Ascending aorta (tissue), 2 donors: ENCODE results near the gene GLRX3. TPM values are rescaled to one million over a fixed set of nuclear protein-coding genes. Genes with fewer than 3 reads are reported as not detected.
"Not testable (repeated sequence)": the region's sequence is repeated elsewhere in the genome, so short reads cannot be mapped to it uniquely, and the experiment has no call there.

Experiments used
- DNase-seq, 2 donors: peaks; one replicate each; pipeline ENCODE4 v3.0.0-alpha.2; 2019; ENCODE audit warnings: low spot score in 2 of 2
- H3K27ac ChIP-seq, 2 donors: fragments of 200-600 bp; sonication (generic); one replicate each; pipeline ENCODE4 v1.5.1; 2016 to 2017; ENCODE audit warnings: mild to moderate bottlenecking in 1 of 2
- H3K27me3 ChIP-seq: fragments of 200-600 bp; sonication (generic); one replicate; pipeline ENCODE4 v1.5.1; 2017
- H3K36me3 ChIP-seq, 2 donors: fragments of 200-600 bp; sonication (generic); one replicate each; pipeline ENCODE4 v1.5.1; 2016
- H3K4me1 ChIP-seq, 2 donors: fragments of 200-600 bp; sonication (generic); one replicate each; pipeline ENCODE4 v1.5.1; 2016 to 2017; ENCODE audit warnings: mild to moderate bottlenecking in 1 of 2
- H3K4me3 ChIP-seq, 2 donors: fragments of 200-600 bp; sonication (generic); one replicate each; pipeline ENCODE4 v1.5.1; 2016 to 2017; ENCODE audit warnings: mild to moderate bottlenecking in 1 of 2
- H3K9me3 ChIP-seq, 2 donors: fragments of 200-600 bp; sonication (generic); one replicate each; pipeline ENCODE4 v1.5.1; 2016
- intact Hi-C: fragments of 100-400 bp; cut with DNase I; formaldehyde crosslinking; loops from one replicate; pipeline ENCODE4 v1.15.1; 2023
- total RNA-seq: library from RNA; depleted of rRNA; stranded (reverse); fragments of >200 nt; gene quantifications from one replicate; pipeline ENCODE4 v1.1.0, GENCODE V29; 2016
- TF ChIP-seq, protein P1 (sequence below), 3 experiments: fragments of 200-600 bp in 2 of 3; fragments of 450-650 bp in 1 of 3; sonication (generic) in 2 of 3; IDR thresholded peaks; one replicate each; pipeline ENCODE4 v1.5.1; 2016 to 2019; ENCODE audit warnings: antibody characterized with exemption in 3 of 3, mild to moderate bottlenecking in 1 of 3, moderate library complexity in 1 of 3

GLRX3 gene
- total RNA-seq, 1 donor from 2014 or later, result 30.7 TPM

- DNase-seq, result peak in 1 of 2 donors; percentile 86
- peak overlapping the region; percentile 80 to 92 for H3K27ac ChIP-seq
- intact Hi-C loops, result loop anchor here (1.0 to 2.0 kb wide), 5 partner anchors 26 to 1791 kb away; partner anchors contain the start of genes EBF3, GLRX3, MGMT and PPP2R2D
- H3K27me3 ChIP-seq, result no peaks in the 10 kb centered on the region
- peaks cover 6 to 16% of the 10 kb centered on the region in 2 donors for H3K4me1 ChIP-seq
- H3K4me3 ChIP-seq, result peak overlapping the region; percentile 64 to 85
- H3K9me3 ChIP-seq, result no peaks in the 10 kb centered on the region
- TF ChIP-seq, protein P1, sequence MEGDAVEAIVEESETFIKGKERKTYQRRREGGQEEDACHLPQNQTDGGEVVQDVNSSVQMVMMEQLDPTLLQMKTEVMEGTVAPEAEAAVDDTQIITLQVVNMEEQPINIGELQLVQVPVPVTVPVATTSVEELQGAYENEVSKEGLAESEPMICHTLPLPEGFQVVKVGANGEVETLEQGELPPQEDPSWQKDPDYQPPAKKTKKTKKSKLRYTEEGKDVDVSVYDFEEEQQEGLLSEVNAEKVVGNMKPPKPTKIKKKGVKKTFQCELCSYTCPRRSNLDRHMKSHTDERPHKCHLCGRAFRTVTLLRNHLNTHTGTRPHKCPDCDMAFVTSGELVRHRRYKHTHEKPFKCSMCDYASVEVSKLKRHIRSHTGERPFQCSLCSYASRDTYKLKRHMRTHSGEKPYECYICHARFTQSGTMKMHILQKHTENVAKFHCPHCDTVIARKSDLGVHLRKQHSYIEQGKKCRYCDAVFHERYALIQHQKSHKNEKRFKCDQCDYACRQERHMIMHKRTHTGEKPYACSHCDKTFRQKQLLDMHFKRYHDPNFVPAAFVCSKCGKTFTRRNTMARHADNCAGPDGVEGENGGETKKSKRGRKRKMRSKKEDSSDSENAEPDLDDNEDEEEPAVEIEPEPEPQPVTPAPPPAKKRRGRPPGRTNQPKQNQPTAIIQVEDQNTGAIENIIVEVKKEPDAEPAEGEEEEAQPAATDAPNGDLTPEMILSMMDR (IDR thresholded peaks at IDR 0.05), result peak; percentile 47 to 86 (median 85)
- peaks cover 0 to 3% of the 10 kb centered on the region in 2 donors for H3K36me3 ChIP-seq
Observed at GRCh38 chr10:130109796-130110245, 26.4 kb upstream of the GLRX3 start.

GRCh38 chr10:130110246-130111112, 25.7 kb upstream of the GLRX3 start, which contains the start of gene C10orf143:
TSS of gene C10orf143 (minus strand) at chr10:130110830. CDS start at chr10:130110772, 58 bp downstream.
- peaks cover 6 to 16% of the 10 kb centered on the region in 2 donors for H3K4me1 ChIP-seq
- TF ChIP-seq, protein P1 (IDR thresholded peaks at IDR 0.05), result no peak
- H3K27me3 ChIP-seq, result no peaks in the 10 kb centered on the region
- intact Hi-C loops, result loop anchor here (1.0 to 2.0 kb wide), 5 partner anchors 26 to 1790 kb away; partner anchors contain the start of genes EBF3, GLRX3, MGMT and PPP2R2D
- peak within 1 kb of the TSS; percentile 80 to 92 for H3K27ac ChIP-seq
- H3K36me3 ChIP-seq, result peaks cover 0 to 3% of the 10 kb centered on the region in 2 donors
- no peaks in the 10 kb centered on the region for H3K9me3 ChIP-seq
- peak within 1 kb of the TSS; percentile 64 to 85 for H3K4me3 ChIP-seq
- DNase-seq, result peak; percentile 95 to 99

DNA sequence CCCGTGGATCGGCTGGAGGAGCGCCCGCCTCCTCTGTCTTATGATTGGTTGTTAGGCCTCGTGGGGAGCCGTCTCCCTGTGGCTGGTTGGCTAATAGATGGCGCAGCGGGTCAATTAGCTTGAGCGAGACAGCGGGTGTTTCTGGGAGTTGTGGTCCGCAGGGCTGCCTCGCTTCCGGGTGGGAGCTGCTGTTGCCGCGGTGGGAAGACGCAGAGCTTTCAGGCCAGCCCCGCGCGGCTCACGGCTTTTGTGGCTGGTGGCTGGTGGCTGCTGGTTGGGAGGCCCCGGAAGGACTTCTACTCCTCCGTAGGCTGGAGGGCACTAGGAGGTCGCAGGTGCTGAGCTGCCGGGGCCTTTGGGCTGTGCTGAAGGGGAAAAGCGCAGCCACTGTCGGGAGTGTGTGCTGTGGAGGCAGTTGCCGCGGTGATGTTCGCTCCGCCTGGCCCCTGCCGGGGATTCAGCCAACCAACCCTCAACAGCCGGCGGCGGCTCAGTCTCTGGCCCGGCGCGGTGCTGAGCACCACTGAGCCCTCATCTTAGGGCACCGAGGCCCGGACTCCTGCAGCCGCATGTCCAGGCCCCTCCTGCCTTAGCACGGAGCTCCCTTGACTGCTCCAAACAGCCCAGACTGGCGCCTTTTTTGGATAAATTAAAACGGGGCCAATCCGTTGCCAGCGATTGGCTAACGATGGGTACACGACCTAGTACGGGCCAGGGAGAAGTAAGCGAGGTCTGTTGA, 24.9 kb upstream of the GLRX3 start:
- TF ChIP-seq, protein P1 (IDR thresholded peaks at IDR 0.05), result no peak
- Histone ChIP-seq H3K4me1 (peaks cover 6 to 16% of the 10 kb centered on the region in 2 donors), H3K27me3 (no peaks in the 10 kb centered on the region), H3K9me3 (no peaks in the 10 kb centered on the region), H3K27ac (peak overlapping the region; percentile 80 to 92), H3K4me3 (peak overlapping the region; percentile 64 to 85), H3K36me3 (peaks cover 0 to 3% of the 10 kb centered on the region in 2 donors)
- intact Hi-C loops, result loop anchor here (2.0 kb wide), 3 partner anchors 80 to 1790 kb away; partner anchors contain the start of genes EBF3 and PPP2R2D
- peak; percentile 93 to 99 for DNase-seq

DNA sequence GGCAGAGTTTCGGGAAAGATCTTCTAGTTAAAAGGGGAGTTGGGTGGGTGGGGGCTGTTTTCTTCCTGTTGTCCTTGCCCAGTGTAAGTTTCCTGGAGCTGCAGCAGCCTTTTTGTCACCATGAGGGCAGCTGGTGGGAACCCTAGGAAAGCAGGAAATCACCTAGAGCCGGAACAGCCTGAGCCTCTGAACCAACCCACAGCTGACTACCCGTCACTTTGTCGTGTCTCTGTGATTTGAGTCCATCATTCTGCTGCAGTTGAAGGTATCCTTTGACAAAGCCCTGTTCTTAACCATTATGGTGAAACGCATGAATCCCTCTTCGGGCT, 24.4 kb upstream of the GLRX3 start:
- peaks cover 6 to 16% of the 10 kb centered on the region in 2 donors for H3K4me1 ChIP-seq
- peak overlapping the region; percentile 64 to 85 for H3K4me3 ChIP-seq
- TF ChIP-seq, protein P1 (IDR thresholded peaks at IDR 0.05), result no peak
- H3K9me3 ChIP-seq, result no peaks in the 10 kb centered on the region
- peaks cover 0 to 3% of the 10 kb centered on the region in 2 donors for H3K36me3 ChIP-seq
- intact Hi-C loops, result loop anchor here (2.0 kb wide), 3 partner anchors 79 to 1789 kb away; partner anchors contain the start of genes EBF3 and PPP2R2D
- peak overlapping the region; percentile 80 to 92 for H3K27ac ChIP-seq
- DNase-seq, result no peak
- no peaks in the 10 kb centered on the region for H3K27me3 ChIP-seq

GRCh38 chr10:130112821-130113220, 23.4 kb upstream of the GLRX3 start:
- DNase-seq, result no peak
- H3K4me3 ChIP-seq, result no peak overlapping the region
- H3K27ac ChIP-seq, result no peak overlapping the region
- TF ChIP-seq, protein P1 (IDR thresholded peaks at IDR 0.05), result no peak
- peaks cover 6 to 16% of the 10 kb centered on the region in 2 donors for H3K4me1 ChIP-seq
- H3K9me3 ChIP-seq, result peaks cover 0 to 3% of the 10 kb centered on the region in 2 donors
- intact Hi-C loops, result no loop called here
- H3K27me3 ChIP-seq, result no peaks in the 10 kb centered on the region
- peaks cover 0 to 3% of the 10 kb centered on the region in 2 donors for H3K36me3 ChIP-seq

GRCh38 chr10:130116942-130117341, 19.2 kb upstream of the GLRX3 start:
- H3K4me3 ChIP-seq, DNase-seq, H3K36me3 ChIP-seq, H3K9me3 ChIP-seq, H3K27me3 ChIP-seq, intact Hi-C loops, H3K27ac ChIP-seq, H3K4me1 ChIP-seq: not testable (repeated sequence)

DNA sequence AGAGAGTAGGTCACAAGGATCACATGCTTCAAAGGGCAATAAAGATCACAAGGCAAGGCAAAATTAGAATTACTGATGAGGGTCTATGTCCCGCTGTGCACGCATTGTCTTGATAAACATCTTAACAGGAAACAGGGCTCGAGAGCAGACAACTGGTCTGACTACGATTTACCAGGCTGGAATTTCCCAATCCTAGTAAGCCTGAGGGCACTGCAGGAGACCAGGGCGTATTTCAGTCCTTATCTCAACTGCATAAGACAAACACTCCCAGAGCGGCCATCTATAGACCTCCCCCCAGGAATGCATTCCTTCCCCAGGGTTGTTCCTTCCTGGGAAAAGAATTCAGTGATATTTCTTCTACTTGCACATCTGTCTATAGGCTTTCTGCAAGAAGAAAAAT, 18.7 kb upstream of the GLRX3 start:
- DNase-seq, intact Hi-C loops, H3K36me3 ChIP-seq, H3K4me1 ChIP-seq, H3K27me3 ChIP-seq, H3K4me3 ChIP-seq, H3K27ac ChIP-seq, H3K9me3 ChIP-seq: not testable (repeated sequence)
